GM21576 (cell line): Measurements from ENCODE around the gene PARD3B.

Source experiments
- ATAC-seq: cut with Tn5 transposase; IDR thresholded peaks from one replicate; pipeline ENCODE4 v1.9.1; 2021; ENCODE audit warnings: mild to moderate bottlenecking, moderate library complexity; ENCODE audit not compliant: unreplicated experiment

Gene PARD3B

GRCh38 chr2:205614965-205615364, 1069.7 kb downstream of the PARD3B start:
- ATAC-seq, result no peak

DNA sequence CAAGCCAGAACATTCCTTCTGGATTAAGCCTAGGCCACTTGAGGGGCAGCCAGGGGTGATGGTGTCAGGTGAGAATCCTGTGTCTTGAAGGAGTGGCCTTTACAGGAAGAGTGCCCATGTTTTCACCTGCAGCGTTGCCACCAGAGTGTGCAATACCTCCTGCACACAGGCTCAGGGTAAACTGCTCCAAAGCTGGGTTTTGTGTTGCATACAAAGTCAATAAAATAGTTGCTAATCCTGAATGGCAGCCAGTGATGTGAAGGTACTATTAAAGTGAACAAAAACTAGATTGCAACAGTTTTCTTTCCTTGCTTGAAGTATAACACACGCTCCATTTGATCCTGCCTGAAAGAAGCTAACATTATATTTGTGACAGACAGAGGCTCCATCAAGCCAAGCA, 1072.6 kb downstream of the PARD3B start:
- no peak for ATAC-seq

DNA sequence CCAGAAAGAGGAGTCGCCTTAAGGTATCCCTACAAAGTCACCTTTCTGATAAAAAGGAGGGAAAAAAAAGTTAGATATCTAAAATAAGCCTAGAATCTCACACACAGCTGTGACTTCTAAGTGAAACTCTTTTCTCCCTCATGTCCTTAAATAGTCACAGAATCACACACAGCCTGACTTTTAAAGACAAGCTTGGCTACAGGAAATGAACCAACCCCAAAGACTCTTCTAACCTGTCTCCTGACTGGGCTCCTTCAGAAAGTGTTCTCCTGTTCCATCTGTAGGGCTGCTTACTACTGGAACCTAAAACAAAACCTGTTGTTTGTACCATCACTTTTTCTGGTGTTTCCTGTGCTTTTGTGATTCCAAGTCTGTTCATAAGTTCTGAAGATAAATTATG, 1074.3 kb downstream of the PARD3B start:
- ATAC-seq, result no peak

GRCh38 chr2:205627085-205627484, 1081.8 kb downstream of the PARD3B start:
- no peak for ATAC-seq

GRCh38 chr2:205628422-205628821, 1083.1 kb downstream of the PARD3B start:
- ATAC-seq, result no peak

- ATAC-seq, result no peak
Observed at GRCh38 chr2:205629091-205629776, 1084.0 kb downstream of the PARD3B start.

DNA sequence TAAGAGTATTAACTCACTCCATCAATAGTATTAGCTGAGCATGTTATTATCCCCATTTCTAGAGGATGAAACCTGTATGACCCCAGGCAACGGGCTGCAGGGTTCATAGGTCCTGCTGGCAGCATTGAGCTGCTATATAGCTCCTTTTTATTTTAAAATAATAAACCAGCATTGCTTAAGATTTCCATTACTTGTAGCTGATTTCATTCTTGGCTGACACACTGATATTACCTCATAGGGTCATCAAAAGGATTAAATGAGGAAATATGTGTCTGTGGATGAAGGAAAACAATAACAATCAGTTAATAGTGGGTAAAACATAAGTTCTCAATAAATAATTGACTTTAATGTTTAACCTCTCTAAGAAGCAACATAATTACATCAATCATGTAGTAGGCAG, 1088.7 kb downstream of the PARD3B start:
- no peak for ATAC-seq

DNA sequence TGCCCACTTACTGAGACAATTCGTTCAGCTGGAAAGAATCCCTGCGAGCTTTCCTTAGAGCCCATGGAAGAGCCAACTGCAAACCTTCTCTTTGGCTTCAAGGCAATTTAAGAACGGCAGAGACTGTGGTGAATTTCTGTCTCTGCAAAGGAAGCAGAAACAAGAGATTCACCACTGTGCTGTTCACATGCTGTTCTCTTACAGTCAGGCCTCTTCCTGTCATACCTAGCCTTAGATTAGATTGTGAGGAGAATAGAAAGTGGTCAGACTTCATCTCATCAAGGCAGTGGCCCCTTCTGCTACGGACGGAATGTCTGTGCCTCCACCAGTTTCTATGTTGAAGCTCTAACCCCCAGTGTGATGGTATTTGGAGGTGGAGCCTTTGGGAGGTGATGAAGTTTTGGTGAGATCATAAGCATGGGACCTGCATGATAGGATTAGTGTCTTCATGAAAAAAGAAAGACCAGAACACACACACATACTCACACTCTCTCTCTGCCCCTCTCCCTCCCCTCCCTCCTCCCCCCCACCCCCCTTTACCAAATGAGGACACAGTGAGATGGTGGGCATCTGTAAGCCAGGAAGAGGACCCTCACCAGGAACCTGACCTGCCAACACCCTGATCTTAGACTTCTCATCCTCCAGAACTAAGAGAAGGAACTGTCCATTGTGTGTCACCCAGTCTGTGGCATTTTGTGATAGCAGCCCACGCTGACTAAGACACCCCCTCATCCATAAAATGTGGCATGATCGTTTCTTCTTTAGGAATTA, 1091.5 kb downstream of the PARD3B start:
- ATAC-seq, result no peak

DNA sequence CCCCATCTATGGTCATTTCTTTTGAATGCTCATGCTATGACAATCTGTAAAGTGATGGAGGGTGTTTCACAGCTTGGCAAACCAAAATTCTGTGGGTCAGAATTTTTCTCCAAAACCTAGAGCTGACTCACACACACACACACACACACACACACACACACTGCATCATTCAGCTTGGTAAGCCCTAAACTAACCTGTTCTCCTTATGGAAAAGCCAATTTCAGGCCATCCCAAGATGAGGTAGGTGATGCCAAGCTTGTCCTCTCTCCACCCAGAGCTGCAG, 1092.0 kb downstream of the PARD3B start:
- ATAC-seq, result no peak

GRCh38 chr2:205637779-205638503, 1092.7 kb downstream of the PARD3B start:
- ATAC-seq, result no peak

DNA sequence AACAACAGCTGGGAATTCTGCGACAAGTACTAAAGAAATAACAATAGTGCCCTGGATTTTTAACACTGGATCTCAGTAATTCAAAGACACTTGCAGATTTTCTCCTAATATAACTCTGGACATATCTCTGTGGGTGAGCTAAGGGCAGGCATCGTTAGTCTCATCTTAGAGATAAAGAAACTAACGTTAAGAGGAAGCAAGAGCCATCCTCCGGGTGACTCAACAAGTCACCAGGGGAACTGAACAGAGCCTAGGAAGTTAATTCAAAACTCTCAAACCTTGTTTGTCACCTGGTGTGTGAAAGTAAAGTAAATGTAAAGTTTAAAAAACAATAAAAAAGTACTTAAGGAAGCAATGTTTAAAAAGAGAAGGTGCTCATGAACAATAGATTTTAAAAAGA, 1095.4 kb downstream of the PARD3B start:
- ATAC-seq, result peak; percentile 48

GRCh38 chr2:205642599-205643356, 1097.5 kb downstream of the PARD3B start:
- no peak for ATAC-seq

DNA sequence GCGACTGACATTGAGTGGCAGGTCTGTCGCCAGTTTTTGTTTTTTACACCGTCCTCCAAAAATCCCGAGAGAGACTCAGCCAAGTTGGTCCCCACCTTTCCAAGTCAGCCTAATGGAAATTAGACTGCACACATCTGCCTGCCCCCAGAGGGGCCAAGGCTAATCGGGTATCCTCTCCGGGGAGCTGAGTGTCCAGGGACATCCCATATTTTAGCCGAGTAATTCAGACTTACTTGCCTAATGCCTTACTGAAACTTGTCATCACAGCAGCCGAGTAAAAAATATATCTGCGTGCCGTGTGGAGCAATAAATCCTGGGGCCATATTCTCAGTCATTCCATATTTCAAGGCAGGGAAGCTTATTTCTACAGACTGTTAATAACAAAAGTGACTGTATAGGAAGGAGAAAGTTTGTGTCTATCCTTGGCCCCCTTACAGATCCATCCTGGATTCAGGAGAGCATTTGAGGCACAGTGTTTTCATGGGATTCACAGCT, 1098.2 kb downstream of the PARD3B start:
- no peak for ATAC-seq

GRCh38 chr2:205644018-205644417, 1098.7 kb downstream of the PARD3B start:
- ATAC-seq, result no peak

DNA sequence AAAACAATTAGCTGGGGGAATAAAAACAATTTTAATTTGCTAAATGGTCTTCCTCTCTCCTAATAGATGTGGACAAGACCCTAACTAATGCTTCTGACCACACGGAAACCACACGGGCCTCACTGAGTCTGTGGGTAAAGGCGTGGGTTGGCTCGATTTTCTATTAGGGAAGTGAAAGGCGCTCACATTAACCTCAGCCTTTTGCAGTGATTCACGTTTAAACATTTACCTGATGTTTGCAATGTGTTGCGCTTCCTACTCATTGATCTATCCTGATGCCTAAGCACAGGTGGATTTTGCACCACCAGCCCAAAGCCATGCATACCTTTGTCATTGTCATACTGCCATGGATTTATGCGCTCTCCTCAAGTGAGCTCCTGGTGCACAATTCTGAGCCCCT, 1101.4 kb downstream of the PARD3B start:
- peak; percentile 99 for ATAC-seq

DNA sequence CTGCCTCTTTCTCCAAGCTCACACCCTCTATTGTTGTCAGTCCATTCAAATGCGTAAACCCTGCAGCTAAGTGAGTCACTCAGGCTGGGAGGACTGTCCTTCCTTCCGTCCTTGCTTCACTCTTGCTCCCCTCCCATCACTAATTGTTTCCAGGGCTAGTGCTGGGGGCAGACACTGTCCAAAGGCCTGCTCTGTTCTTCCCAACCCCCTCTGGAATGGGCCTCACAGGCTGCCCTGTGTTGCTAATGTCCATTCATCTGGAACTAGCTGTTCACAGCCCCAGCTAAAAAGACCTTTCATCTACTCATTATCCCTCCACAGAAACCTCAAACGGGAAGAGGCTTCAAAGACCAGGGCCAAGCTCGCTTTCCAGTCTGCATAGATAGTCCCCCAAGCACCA, 1105.2 kb downstream of the PARD3B start:
- no peak for ATAC-seq

GRCh38 chr2:205650931-205651330, 1105.7 kb downstream of the PARD3B start:
- no peak for ATAC-seq

GRCh38 chr2:205651719-205652118, 1106.4 kb downstream of the PARD3B start:
- no peak for ATAC-seq

DNA sequence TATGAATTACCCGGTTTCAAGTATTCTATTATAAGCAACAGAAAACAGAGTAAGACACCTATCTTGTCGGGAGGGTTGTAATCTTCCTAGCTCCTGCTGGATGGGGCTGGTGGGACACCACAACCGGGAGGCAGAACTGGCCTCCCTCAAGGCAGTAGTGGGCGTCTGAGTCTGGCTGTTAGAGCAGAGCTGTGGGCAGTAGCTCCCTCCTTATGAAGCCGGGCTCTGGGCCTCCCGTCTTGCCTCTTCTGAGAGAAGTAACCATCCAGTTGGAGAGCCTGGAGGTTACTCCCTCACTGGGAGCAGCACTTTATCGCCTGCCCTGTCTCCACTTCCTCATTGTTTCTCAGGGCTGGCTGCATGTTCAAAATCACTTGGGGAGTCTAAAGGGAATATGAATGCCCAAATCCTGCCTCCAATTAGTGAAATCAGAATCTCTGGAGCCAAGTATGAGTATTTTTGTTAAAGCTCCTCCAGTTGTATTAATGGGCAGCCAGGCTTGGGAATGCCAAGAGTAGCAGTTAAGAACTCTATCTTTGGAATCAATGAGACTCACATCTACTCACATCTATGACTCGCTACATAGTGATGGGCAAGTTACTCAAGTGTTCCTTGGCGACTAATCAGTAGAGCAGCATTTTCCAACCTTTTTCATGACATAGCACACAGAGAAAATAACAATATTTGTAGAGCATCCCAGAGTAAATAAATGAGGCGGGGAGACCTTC, 1109.8 kb downstream of the PARD3B start:
- ATAC-seq, result no peak

- ATAC-seq, result no peak
Observed at GRCh38 chr2:205655779-205656456, 1110.6 kb downstream of the PARD3B start.
